ENCODE data around the gene CROCC2. TPM values are rescaled to one million over a fixed set of nuclear protein-coding genes. Genes with fewer than 3 reads are reported as not detected.

Gene CROCC2
- total and polyA plus RNA-seq, 5 donors from 2014 or later, result not detected

DNA sequence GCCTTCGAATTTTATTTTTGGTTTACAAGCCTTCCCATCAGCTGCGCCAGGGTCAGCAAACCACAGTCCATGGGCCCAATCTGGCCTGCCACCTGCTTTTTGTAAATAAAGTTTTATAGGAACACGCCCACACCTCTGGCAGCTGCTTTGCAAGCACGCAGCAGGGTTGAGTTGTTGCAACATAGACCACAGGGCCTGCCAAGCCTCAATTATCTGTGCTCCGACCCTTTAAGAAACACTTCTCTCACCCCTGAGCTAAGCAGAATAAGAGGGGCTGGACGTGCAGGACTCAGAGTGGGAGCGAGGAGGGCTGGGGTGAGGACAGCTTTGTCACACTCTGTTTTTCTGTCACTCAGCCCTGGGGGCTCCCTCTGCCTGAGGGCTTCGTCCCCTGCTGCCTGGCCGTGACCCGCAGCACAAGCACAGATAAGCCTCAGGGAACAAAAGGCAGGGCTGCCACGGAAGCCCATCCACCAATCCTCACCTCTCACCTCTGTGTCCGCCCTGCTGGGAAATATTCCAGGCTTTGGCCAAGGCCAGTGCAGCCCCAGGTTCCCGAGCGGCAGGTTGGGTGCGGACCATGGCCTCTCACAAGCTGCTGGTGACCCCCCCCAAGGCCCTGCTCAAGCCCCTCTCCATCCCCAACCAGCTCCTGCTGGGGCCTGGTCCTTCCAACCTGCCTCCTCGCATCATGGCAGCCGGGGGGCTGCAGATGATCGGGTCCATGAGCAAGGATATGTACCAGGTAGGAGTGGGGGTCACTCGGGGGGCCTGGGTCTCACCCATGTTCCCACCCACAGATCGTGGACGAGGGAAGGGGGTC, 37.6 kb upstream of the CROCC2 start, which contains the start of gene AGXT:
Gene AGXT (plus strand): TSS at position 539 of the 823 bp plus-strand sequence. CDS start 42 bp downstream, at position 581.
- ATAC-seq (ENCODE audit: low read depth in 2 of 2) (no peak), DNase-seq (no peak)
- H3K27me3 Mint-ChIP-seq, result peaks cover 13% of the 10 kb centered on the region

DNA sequence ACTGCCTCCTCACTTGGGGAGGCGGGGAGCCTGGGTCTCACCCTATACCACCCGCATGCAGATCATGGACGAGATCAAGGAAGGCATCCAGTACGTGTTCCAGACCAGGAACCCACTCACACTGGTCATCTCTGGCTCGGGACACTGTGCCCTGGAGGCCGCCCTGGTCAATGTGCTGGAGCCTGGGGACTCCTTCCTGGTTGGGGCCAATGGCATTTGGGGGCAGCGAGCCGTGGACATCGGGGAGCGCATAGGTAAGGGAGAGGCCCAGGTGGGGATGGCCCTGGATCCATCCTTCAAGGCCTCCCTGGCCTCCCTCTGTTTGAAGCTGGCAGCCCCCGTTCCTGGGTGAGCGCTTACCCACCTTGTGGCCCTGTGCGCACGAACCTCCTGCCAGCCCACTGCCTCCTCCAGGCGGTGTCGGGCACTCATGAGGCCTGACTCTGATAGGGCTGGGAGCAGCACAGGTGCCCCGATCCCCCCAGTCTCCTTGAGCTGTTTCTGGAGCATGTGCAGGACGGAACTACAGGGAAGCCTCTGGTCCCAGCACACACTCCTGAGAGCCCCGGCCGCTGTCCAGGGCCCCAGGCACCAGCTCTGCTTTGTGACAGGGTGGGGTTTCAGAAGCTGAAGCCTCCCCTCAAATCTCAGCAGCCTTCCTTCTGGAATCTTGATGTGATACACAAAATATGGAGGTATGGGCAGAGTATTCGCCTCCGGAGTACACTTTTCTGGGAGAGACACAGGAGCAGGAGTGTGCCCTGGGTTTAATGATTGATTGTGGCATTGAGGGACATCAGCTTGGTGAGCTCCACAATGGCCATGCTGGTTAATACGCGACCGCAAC, 36.8 kb upstream of the CROCC2 start:
- peaks cover 8% of the 10 kb centered on the region for H3K27me3 Mint-ChIP-seq
- DNase-seq, result no peak

More for the DNA sequence above, 37.6 kb upstream of the CROCC2 start, which contains the start of gene AGXT:
- Histone ChIP-seq H3K9me3 (ENCODE audit: control insufficient read depth in 2 of 2, low read length in 2 of 2) (no peaks in the 10 kb centered on the region), H3K36me3 (ENCODE audit: control insufficient read depth, insufficient read depth, low read length) (no peaks in the 10 kb centered on the region), H3K4me1 (ENCODE audit: control insufficient read depth, insufficient read depth, low read length, poor library complexity, severe bottlenecking) (no peaks in the 10 kb centered on the region), H3K4me3 (ENCODE audit: low read depth, low read length) (no peak within 1 kb of the TSS), H3K27ac (ENCODE audit: insufficient read depth, low read length, poor library complexity, severe bottlenecking) (no peak within 1 kb of the TSS), H3K27me3 (ENCODE audit: control insufficient read depth, insufficient read depth, low read length) (no peaks in the 10 kb centered on the region)
- Mint-ChIP-seq H3K9me3 (peaks cover 0 to 1% (median 0%) of the 10 kb centered on the region in 7 donors), H3K4me1 (no peaks in the 10 kb centered on the region), H3K36me3 (no peaks in the 10 kb centered on the region), H3K27ac (peak within 1 kb of the TSS in 1 of 3 donors; percentile 58), H3K4me3 (no peak within 1 kb of the TSS)

DNA sequence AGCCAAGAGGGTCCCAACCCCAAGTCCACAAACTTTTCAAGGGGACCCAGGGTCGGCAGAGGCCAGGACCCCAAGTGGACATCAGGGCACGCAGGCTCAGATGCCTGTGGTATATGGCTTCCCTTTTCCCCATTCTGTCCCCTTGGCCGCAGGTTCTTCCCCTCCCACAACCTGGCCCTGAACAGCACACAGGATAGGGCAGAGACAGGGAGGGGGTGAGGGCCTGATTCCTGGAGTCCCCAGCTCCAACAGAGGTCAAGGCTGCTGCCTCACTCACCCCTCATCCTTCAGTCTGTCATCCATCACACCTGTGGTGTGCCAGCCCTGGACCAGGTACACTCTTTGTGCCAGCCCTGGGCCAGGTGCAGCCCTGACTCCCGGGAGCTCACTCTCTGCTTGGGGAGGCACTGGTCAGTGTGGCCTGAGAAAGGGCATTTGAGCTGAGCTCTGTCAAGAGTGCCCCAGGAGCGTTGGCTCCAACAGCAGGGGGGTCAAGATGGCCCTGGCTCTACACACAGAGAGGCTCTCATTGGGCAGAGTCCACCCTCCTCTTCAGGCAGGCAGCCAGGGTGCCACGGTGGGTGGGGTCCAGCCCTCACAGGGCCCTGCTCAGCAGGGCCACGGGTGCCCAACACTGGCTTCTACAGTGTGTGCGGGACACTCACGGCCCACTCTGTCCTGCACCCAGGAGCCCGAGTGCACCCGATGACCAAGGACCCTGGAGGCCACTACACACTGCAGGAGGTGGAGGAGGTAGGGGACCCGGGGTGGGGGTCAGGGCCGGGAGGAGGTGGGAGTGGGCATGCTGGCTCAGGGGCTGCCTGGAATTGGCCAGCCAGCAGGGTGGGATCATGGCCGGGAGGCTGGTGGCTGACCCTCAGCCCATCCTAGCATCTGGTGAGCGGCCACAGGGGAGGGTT, 35.9 kb upstream of the CROCC2 start:
- no peaks in the 10 kb centered on the region for H3K36me3 Mint-ChIP-seq
- H3K4me3 Mint-ChIP-seq, result no peak overlapping the region
- H3K4me1 Mint-ChIP-seq, result no peaks in the 10 kb centered on the region
- DNase-seq (no peak), ATAC-seq (ENCODE audit: low read depth in 2 of 2) (no peak)
- H3K27me3 Mint-ChIP-seq, result peaks cover 8% of the 10 kb centered on the region
- H3K9me3 ChIP-seq (ENCODE audit: control insufficient read depth in 2 of 2, low read length in 2 of 2), result no peaks in the 10 kb centered on the region
- peaks cover 0 to 1% (median 0%) of the 10 kb centered on the region in 7 donors for H3K9me3 Mint-ChIP-seq
- H3K27me3 ChIP-seq (ENCODE audit: control insufficient read depth, insufficient read depth, low read length), result no peaks in the 10 kb centered on the region
- no peaks in the 10 kb centered on the region for H3K4me1 ChIP-seq (ENCODE audit: control insufficient read depth, insufficient read depth, low read length, poor library complexity, severe bottlenecking)
- H3K4me3 ChIP-seq (ENCODE audit: low read depth, low read length), result no peak overlapping the region
- H3K36me3 ChIP-seq (ENCODE audit: control insufficient read depth, insufficient read depth, low read length), result no peaks in the 10 kb centered on the region
- H3K27ac Mint-ChIP-seq, result no peak overlapping the region
- H3K27ac ChIP-seq (ENCODE audit: insufficient read depth, low read length, poor library complexity, severe bottlenecking), result no peak overlapping the region

More for the DNA sequence above, 36.8 kb upstream of the CROCC2 start:
- H3K9me3 Mint-ChIP-seq, result peaks cover 0 to 1% (median 0%) of the 10 kb centered on the region in 7 donors
- no peak for ATAC-seq (ENCODE audit: low read depth in 2 of 2)
- no peak overlapping the region for H3K27ac Mint-ChIP-seq
- no peaks in the 10 kb centered on the region for H3K4me1 Mint-ChIP-seq
- Histone ChIP-seq H3K27ac (ENCODE audit: insufficient read depth, low read length, poor library complexity, severe bottlenecking) (no peak overlapping the region), H3K27me3 (ENCODE audit: control insufficient read depth, insufficient read depth, low read length) (no peaks in the 10 kb centered on the region), H3K36me3 (ENCODE audit: control insufficient read depth, insufficient read depth, low read length) (no peaks in the 10 kb centered on the region), H3K4me1 (ENCODE audit: control insufficient read depth, insufficient read depth, low read length, poor library complexity, severe bottlenecking) (no peaks in the 10 kb centered on the region), H3K9me3 (ENCODE audit: control insufficient read depth in 2 of 2, low read length in 2 of 2) (no peaks in the 10 kb centered on the region), H3K4me3 (ENCODE audit: low read depth, low read length) (no peak overlapping the region)
- H3K36me3 Mint-ChIP-seq, result no peaks in the 10 kb centered on the region
- H3K4me3 Mint-ChIP-seq, result no peak overlapping the region

DNA sequence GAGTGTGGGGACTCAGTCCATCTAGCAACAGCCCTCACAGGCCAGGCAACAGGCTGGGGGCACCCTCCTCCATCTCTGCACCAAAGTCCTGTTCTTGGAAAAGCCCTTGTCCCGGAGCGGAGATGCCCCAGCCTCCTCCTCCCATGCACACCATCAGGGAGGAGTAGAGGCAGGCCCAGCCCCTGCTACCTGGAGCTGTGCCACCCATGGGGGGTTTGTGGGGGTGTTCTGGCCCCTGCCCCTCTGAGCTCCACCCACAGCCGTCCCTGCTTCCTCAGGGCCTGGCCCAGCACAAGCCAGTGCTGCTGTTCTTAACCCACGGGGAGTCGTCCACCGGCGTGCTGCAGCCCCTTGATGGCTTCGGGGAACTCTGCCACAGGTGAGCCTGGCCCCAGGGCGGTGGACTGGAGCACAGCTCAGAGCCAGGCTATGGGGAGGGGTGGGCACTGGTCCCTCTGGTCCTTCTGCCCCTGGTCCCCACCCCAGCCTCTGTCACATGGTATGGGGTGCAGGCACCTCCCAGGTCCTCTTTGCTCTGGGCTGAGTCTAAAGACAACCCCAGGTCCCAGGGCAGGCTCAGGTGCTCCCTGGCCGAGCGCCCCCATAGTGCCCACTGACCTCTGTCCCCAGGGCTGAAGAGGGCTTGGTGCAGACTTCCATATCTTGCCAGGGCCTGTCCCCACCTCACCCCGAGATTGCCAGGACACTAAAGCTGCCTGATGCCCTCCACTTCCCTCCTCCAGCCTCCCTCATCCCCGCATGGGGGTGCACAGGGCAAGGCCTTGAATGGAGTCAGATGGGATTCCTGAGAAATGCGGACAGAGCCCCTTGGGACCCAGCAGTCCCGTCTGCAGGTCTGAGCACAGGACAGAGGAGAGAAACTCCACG, 34.8 kb upstream of the CROCC2 start:
- H3K4me3 ChIP-seq (ENCODE audit: low read depth, low read length), result no peak overlapping the region
- ATAC-seq (ENCODE audit: low read depth in 2 of 2), result no peak
- H3K27me3 Mint-ChIP-seq, result peaks cover 3% of the 10 kb centered on the region
- H3K27ac Mint-ChIP-seq, result no peak overlapping the region
- no peaks in the 10 kb centered on the region for H3K27me3 ChIP-seq (ENCODE audit: control insufficient read depth, insufficient read depth, low read length)
- H3K4me1 Mint-ChIP-seq, result no peaks in the 10 kb centered on the region
- H3K27ac ChIP-seq (ENCODE audit: insufficient read depth, low read length, poor library complexity, severe bottlenecking), result no peak overlapping the region
- H3K36me3 ChIP-seq (ENCODE audit: control insufficient read depth, insufficient read depth, low read length), result no peaks in the 10 kb centered on the region
- H3K9me3 Mint-ChIP-seq, result peaks cover 0 to 1% (median 0%) of the 10 kb centered on the region in 7 donors
- H3K4me1 ChIP-seq (ENCODE audit: control insufficient read depth, insufficient read depth, low read length, poor library complexity, severe bottlenecking), result no peaks in the 10 kb centered on the region
- no peaks in the 10 kb centered on the region for H3K9me3 ChIP-seq (ENCODE audit: control insufficient read depth in 2 of 2, low read length in 2 of 2)
- H3K36me3 Mint-ChIP-seq, result no peaks in the 10 kb centered on the region
- DNase-seq, result no peak
- no peak overlapping the region for H3K4me3 Mint-ChIP-seq

DNA sequence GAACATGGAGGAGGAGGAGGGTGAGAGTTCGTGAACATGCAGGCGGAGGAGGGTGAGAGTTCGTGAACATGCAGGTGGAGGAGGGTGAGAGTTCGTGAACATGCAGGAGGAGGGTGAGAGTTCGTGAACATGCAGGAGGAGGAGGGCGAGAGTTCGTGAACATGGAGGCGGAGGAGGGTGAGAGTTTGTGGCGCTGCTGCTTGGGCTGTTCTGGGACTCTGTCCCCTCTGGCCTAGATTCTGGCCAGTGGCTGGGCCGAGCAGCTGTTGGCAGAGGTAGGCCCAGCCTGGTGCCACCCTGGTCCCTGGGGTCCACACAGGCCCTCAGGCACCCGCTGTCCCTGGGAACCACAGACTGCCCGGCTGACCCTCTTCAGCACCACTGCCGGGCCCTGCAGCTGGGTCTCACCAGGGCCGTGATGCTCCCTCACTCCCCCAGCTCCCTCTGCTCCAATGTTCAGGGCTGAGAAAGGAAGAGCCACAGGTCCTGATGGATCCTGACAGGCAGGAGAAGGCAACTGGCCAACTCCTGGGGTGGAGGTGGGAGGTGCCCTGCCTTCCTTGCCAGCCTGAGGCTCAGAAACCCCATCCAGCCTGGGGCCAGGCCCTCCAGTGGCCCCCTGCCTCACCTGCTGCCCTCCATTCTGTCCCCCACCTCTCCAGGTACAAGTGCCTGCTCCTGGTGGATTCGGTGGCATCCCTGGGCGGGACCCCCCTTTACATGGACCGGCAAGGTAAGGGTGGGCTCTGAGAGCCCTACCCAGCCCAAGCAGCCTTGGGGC, 33.6 kb upstream of the CROCC2 start:
- Histone ChIP-seq H3K4me1 (ENCODE audit: control insufficient read depth, insufficient read depth, low read length, poor library complexity, severe bottlenecking) (no peaks in the 10 kb centered on the region), H3K27me3 (ENCODE audit: control insufficient read depth, insufficient read depth, low read length) (no peaks in the 10 kb centered on the region), H3K9me3 (ENCODE audit: control insufficient read depth in 2 of 2, low read length in 2 of 2) (no peaks in the 10 kb centered on the region), H3K36me3 (ENCODE audit: control insufficient read depth, insufficient read depth, low read length) (no peaks in the 10 kb centered on the region), H3K27ac (ENCODE audit: insufficient read depth, low read length, poor library complexity, severe bottlenecking) (no peak overlapping the region), H3K4me3 (ENCODE audit: low read depth, low read length) (no peak overlapping the region)
- H3K4me3 Mint-ChIP-seq, result no peak overlapping the region
- DNase-seq, result no peak
- no peaks in the 10 kb centered on the region for H3K36me3 Mint-ChIP-seq
- no peak overlapping the region for H3K27ac Mint-ChIP-seq
- no peaks in the 10 kb centered on the region for H3K9me3 Mint-ChIP-seq
- no peaks in the 10 kb centered on the region for H3K4me1 Mint-ChIP-seq
- H3K27me3 Mint-ChIP-seq, result no peaks in the 10 kb centered on the region
- no peak for ATAC-seq (ENCODE audit: low read depth in 2 of 2)

DNA sequence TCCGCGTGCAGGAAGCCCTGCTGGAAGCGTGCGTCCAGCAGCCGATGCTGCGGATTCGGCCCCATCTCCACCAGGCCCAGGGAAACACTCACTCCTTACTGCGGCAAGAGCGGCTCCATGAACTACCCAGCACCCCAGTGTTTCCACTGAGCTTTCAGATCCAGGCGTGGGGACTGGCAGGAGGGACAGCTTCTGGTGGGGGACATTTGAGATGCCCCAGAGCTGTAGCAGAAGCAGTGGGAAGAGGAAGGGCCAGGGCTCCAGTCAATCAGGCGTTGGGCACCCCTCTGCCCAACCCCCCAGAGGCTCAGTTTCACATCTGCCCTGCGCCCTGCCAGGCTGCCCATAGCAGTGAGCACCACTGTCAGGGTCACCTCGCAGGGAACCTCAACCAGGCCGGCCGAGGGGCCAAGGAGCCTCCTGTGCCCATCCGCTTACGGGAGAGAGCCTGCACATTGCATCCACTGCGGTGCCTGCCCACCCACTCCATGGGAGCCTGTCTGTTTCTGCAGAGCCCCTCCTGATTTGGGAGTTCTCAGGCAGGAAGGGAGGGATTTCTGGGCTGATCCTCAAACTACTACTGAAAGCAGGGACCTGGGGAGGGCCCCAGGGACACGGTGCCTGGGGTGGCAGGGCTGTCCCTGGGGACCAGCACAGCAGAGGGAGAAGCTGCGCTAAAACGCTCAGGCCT, 32.9 kb upstream of the CROCC2 start:
- H3K36me3 Mint-ChIP-seq, result no peaks in the 10 kb centered on the region
- Histone ChIP-seq H3K27ac (ENCODE audit: insufficient read depth, low read length, poor library complexity, severe bottlenecking) (no peak overlapping the region), H3K27me3 (ENCODE audit: control insufficient read depth, insufficient read depth, low read length) (no peaks in the 10 kb centered on the region), H3K4me3 (ENCODE audit: low read depth, low read length) (no peak overlapping the region), H3K9me3 (ENCODE audit: control insufficient read depth in 2 of 2, low read length in 2 of 2) (no peaks in the 10 kb centered on the region), H3K4me1 (ENCODE audit: control insufficient read depth, insufficient read depth, low read length, poor library complexity, severe bottlenecking) (no peaks in the 10 kb centered on the region), H3K36me3 (ENCODE audit: control insufficient read depth, insufficient read depth, low read length) (no peaks in the 10 kb centered on the region)
- no peak overlapping the region for H3K27ac Mint-ChIP-seq
- H3K27me3 Mint-ChIP-seq, result no peaks in the 10 kb centered on the region
- no peak for DNase-seq
- ATAC-seq (ENCODE audit: low read depth in 2 of 2), result no peak
- H3K9me3 Mint-ChIP-seq, result no peaks in the 10 kb centered on the region
- no peaks in the 10 kb centered on the region for H3K4me1 Mint-ChIP-seq
- no peak overlapping the region for H3K4me3 Mint-ChIP-seq
